GM19043 (cell line): Measurements from ENCODE around the gene CNOT4.
A peak's percentile ranks its signal among the peaks of the same experiment; 100 is the strongest.

Source experiments
- ATAC-seq: cut with Tn5 transposase; IDR thresholded peaks from one replicate; pipeline ENCODE4 v1.9.1; 2021; ENCODE audit warnings: low read depth; ENCODE audit not compliant: unreplicated experiment

The CNOT4 gene

GRCh38 chr7:135509839-135510591 lies at the start of gene CNOT4:
Gene CNOT4 (minus strand): TSS chr7:135510102. CDS start chr7:135438331, 71,771 bp downstream.
- peak; percentile 92 for ATAC-seq

GRCh38 chr7:135558881-135559280 lies 49.0 kb upstream of the CNOT4 start:
- ATAC-seq: no peak

GRCh38 chr7:135558337-135558767 lies 48.5 kb upstream of the CNOT4 start:
- ATAC-seq: peak; percentile 56

GRCh38 chr7:135557455-135558336 lies 47.8 kb upstream of the CNOT4 start, which contains the start of gene NUP205:
Gene NUP205 (plus strand): TSS chr7:135557917. CDS start chr7:135557945, 28 bp downstream.
- peak; percentile 55 for ATAC-seq

GRCh38 chr7:135553346-135553745 lies 43.4 kb upstream of the CNOT4 start:
- no peak for ATAC-seq

GRCh38 chr7:135552148-135552547 lies 42.2 kb upstream of the CNOT4 start:
- no peak for ATAC-seq

- no peak for ATAC-seq
Observed at GRCh38 chr7:135550196-135550595, 40.3 kb upstream of the CNOT4 start.

- ATAC-seq: no peak
Observed at GRCh38 chr7:135541029-135541428, 31.1 kb upstream of the CNOT4 start.

- ATAC-seq: no peak
Observed at GRCh38 chr7:135539629-135540028, 29.7 kb upstream of the CNOT4 start.

GRCh38 chr7:135538376-135538775 lies 28.5 kb upstream of the CNOT4 start:
- ATAC-seq: no peak

GRCh38 chr7:135537905-135538304 lies 28.0 kb upstream of the CNOT4 start:
- ATAC-seq: no peak

- ATAC-seq: no peak
Observed at GRCh38 chr7:135537453-135537852, 27.6 kb upstream of the CNOT4 start.

- ATAC-seq: no peak
Observed at GRCh38 chr7:135536150-135536549, 26.2 kb upstream of the CNOT4 start.

GRCh38 chr7:135527025-135527424 lies 17.1 kb upstream of the CNOT4 start:
- ATAC-seq: no peak

- ATAC-seq: no peak
Observed at GRCh38 chr7:135525426-135525825, 15.5 kb upstream of the CNOT4 start.

GRCh38 chr7:135523146-135523545 lies 13.2 kb upstream of the CNOT4 start:
- ATAC-seq: no peak

GRCh38 chr7:135522509-135522908 lies 12.6 kb upstream of the CNOT4 start:
- ATAC-seq: no peak

- ATAC-seq: no peak
Observed at GRCh38 chr7:135519871-135520270, 10.0 kb upstream of the CNOT4 start.

GRCh38 chr7:135519233-135519688 lies 9.4 kb upstream of the CNOT4 start:
- no peak for ATAC-seq

GRCh38 chr7:135518748-135519147 lies 8.8 kb upstream of the CNOT4 start:
- no peak for ATAC-seq

- ATAC-seq: no peak
Observed at GRCh38 chr7:135517060-135517459, 7.2 kb upstream of the CNOT4 start.
